ENCODE results near the gene OAS3. TPM values are rescaled to one million over a fixed set of nuclear protein-coding genes. Genes with fewer than 3 reads are reported as not detected.

OAS3 gene
- total RNA-seq, 1 donor from 2014 or later = 8.4 TPM

DNA sequence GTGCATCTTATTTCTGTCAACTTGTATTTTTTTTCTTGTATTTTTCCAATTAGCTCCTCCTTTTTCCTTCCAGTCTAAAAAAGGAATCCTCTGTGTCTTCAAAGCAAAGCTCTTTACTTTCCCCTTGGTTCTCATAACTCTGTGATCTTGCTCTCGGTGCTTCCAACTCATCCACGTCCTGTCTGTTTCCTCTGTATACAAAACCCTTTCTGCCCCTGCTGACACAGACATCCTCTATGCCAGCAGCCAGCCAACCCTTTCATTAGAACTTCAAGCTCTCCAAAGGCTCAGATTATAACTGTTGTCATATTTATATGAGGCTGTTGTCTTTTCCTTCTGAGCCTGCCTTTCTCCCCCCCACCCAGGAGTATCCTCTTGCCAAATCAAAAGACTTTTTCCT lies 72.4 kb downstream of the OAS3 start:
- DNase-seq (ENCODE audit: low read depth, low spot score) = peak; percentile 27

DNA sequence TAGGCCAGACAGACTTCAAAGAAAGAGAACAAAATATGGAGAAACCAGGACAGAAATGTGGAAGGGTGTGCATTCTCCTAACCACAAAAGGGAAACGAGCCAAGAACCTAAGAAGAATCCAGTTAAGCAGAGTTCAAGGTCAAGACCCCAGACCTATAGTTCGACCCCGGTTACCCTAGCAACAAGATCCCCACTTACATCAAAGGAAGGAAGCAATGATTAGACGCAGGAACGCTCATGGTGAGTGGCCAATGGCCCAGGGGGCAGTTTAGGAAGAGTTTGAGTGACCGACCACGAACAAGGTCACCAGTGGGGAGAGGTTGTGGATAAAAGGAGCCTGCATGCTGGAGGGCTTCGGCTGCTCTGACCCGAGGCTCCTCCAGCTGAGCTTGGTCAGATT lies 76.3 kb downstream of the OAS3 start:
- DNase-seq (ENCODE audit: low read depth, low spot score) = no peak

DNA sequence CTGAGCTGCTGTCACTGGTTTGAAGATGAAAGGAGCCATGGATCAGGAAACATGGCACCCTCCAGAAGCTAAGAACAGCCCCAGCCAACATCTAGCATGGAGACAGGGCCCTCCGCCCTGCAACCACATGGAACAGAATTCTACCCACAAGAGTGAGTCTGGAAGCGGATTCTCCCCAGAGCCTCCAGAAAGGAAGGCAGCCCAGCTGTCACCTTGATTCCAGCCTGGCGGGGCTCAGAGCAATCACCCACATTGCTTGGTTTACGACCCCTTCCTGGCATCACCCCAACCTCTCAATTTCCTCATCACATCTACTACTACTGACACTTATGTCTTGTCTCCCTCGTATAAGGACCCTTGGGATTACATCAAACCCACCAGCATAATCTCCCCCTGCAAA lies 78.5 kb downstream of the OAS3 start:
- no peak for DNase-seq (ENCODE audit: low read depth, low spot score)

DNA sequence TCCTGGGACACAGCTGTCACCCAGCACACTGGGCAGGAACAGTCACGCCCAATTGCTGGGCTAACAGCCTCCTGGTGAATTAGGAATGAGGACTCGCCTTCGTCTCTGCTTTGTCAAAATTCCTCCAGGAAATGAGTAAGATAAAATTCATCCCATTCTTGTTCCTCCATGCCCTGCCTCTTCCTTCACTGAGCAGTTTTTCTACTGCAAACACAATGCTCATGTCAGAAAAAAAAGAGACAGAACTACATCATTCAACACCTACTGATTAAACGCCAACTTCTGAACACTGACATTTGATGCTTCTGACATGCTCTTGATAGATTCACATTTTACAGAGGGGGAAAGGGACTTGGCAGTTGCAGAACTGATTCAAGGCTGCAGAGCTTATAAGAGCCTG lies 80.8 kb downstream of the OAS3 start:
- DNase-seq (ENCODE audit: low read depth, low spot score) = peak; percentile 46

DNA sequence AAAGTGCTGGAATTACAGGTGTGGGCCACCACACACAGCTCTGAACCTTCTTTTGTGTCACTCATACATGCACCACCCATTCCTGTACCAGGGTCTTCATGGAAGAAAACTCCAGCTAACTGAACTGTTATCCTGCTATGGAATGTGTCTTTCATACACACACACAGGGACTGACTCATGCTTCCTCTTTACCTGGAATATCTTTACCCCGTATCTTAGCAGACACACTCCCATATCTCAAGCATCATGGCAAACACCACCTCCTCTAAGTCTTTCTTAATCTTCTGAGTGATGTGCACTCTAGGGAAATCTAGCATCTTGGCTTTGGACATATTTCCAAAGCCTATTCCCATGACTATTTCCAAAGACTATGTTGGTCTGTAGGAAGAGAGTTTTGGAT lies 83.2 kb downstream of the OAS3 start:
- DNase-seq (ENCODE audit: low read depth, low spot score) = no peak

Other genes with a start within 250 kb of the OAS3 start
- gene RPH3A, start 146.7 kb upstream of the OAS3 start, total RNA-seq = not detected in 2 replicates
- gene OAS1, start 31.5 kb upstream of the OAS3 start, total RNA-seq = 8.1 and 14.2 TPM in 2 replicates
- 11.1 and 16.5 TPM in 2 replicates for gene OAS2, start 40.0 kb downstream of the OAS3 start, total RNA-seq
- not detected in 2 replicates for gene DTX1, start 118.3 kb downstream of the OAS3 start, total RNA-seq
- not detected in 2 replicates for gene RASAL1, start 197.3 kb downstream of the OAS3 start, total RNA-seq
- not detected in 2 replicates for gene CFAP73, start 211.2 kb downstream of the OAS3 start, total RNA-seq
- gene DDX54, start 247.0 kb downstream of the OAS3 start, total RNA-seq = 47.5 and 49.1 TPM in 2 replicates
- gene RITA1, start 247.2 kb downstream of the OAS3 start, total RNA-seq = 22.3 and 26.1 TPM in 2 replicates

Measured in pulmonary artery endothelial cell (primary cell).